HFF-Myc (cell line): ENCODE results near the gene GM2A.
A peak's percentile ranks its signal among the peaks of the same experiment; 100 is the strongest.

Source experiments
- DNase-seq: peaks from one replicate; pipeline ENCODE4 v3.0.0-alpha.2; 2011; ENCODE audit warnings: low read depth; ENCODE audit errors: extremely low read depth
- H3K4me3 ChIP-seq: replicated peaks from 2 replicates; pipeline ENCODE4 v1.5.1; 2011; ENCODE audit warnings: low read depth, mild to moderate bottlenecking, control low read depth, low read length
- TF ChIP-seq, protein P1 (sequence below): IDR thresholded peaks from 2 replicates; pipeline ENCODE4 v1.5.1; 2012; ENCODE audit warnings: mild to moderate bottlenecking, low read depth, low read length, control low read depth; ENCODE audit errors: missing control alignments

The GM2A gene

DNA sequence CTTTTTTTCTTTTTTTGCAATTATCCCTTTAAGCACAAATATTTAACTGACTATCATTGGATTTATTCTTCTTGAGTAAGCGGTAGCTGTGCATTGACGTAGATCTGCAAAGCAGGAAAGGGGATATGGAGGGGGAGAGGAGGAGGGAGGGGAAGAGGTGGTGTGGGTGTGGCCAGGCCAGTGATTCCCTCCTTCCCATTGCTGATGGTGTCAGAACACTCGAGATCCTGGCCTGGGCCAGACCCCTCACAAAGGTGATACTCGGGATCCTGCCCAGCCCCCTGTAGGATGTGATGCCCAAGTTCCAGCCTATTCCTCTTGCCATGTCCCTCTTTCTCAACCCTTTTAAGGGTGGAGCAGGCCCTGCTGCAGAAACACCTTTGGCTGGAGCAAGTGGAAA lies 40.6 kb downstream of the GM2A start:
- no peak for DNase-seq
- TF ChIP-seq, protein P1, sequence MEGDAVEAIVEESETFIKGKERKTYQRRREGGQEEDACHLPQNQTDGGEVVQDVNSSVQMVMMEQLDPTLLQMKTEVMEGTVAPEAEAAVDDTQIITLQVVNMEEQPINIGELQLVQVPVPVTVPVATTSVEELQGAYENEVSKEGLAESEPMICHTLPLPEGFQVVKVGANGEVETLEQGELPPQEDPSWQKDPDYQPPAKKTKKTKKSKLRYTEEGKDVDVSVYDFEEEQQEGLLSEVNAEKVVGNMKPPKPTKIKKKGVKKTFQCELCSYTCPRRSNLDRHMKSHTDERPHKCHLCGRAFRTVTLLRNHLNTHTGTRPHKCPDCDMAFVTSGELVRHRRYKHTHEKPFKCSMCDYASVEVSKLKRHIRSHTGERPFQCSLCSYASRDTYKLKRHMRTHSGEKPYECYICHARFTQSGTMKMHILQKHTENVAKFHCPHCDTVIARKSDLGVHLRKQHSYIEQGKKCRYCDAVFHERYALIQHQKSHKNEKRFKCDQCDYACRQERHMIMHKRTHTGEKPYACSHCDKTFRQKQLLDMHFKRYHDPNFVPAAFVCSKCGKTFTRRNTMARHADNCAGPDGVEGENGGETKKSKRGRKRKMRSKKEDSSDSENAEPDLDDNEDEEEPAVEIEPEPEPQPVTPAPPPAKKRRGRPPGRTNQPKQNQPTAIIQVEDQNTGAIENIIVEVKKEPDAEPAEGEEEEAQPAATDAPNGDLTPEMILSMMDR, result no peak
- H3K4me3 ChIP-seq, result no peak overlapping the region

DNA sequence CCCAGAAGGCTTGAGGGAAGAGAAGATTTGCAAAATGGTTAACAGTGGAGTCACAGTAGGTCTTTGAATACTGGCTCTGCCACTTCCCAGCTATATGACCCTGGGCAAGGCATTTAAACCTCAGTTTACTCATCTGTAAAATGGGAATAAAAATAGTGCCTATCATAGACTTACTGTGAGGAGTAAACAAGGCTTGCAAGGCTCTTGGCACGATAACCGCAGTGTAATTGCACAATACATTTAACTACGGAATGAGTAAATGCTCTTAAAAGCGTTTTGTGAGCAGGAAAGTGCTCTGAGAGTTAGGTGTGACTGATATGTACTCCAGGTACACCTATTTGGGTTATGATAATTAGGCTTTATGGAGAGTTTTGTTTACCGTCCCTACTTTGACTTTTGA lies 42.2 kb downstream of the GM2A start:
- TF ChIP-seq, protein P1, result no peak
- no peak for DNase-seq
- no peak overlapping the region for H3K4me3 ChIP-seq

DNA sequence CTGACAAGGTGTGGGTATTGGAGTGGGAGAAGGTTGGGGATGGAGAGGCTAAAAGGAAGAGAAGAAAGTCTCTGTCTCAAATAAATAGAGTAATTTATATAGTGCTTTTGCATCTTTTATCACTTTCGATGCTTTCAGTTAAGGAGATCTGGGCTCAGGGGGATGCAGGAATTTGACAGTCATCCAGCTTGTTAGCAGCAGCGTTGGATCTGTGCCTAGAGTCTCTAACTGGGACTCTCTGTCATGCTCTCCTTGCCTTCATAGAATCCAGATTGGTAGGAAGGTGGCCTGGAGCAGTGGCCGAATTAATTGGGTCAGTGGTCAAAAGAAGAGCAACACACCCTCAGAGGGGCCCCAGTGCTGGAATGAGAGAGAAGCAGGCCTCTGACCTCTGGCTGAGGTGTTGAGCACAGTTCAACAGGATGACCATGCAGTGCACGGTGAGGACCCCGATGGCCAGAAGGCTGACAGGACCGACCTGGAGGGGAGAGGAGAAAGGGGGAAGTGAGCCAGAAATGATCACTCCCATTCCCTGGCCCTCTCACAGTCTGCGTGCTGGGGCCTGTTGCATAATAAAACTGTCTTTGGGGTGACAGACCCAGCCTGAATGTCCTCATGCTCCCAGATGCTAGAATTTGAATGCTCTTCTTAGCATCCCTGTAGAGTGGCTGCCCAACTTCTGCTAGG lies 42.9 kb downstream of the GM2A start:
- H3K4me3 ChIP-seq, result no peak overlapping the region
- no peak for DNase-seq
- TF ChIP-seq, protein P1, result no peak

DNA sequence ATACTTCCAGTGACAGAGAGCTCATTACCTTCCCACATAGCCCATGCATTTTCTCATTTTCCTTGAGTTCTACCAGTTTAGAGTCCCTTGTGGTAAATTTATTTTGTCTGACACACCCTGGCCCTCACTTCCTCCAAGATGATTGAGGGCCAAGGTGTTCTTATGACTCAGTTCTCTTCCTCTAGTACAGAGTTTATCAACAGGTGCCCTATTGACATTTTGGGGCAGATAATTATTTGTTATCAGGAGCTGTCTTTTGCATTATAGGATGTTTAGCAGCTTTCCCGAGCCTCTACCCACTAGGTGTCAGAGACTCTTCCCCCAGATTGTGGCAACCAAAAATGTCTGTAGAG lies 43.5 kb downstream of the GM2A start:
- H3K4me3 ChIP-seq, result no peak overlapping the region
- DNase-seq, result no peak
- TF ChIP-seq, protein P1, result no peak

DNA sequence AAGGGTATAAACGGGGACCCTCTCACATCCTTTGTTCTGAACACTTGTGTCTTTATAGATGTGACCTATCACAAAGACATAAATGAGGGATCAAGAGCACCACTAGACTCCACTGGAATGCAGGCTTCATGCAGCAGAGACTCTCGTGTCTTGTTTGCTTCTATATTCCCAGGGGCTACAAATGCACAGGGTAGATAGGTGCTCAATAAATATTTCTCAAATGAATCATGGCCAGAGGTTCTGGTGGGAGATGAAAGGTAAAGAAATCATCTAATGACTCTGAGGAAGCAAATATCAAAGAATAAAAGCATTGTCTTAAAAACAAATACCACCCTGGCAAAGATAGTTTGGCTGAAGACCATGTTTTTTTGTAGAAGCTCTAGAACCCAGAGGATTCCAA lies 44.0 kb downstream of the GM2A start:
- TF ChIP-seq, protein P1, result no peak
- H3K4me3 ChIP-seq, result no peak overlapping the region
- DNase-seq, result no peak

DNA sequence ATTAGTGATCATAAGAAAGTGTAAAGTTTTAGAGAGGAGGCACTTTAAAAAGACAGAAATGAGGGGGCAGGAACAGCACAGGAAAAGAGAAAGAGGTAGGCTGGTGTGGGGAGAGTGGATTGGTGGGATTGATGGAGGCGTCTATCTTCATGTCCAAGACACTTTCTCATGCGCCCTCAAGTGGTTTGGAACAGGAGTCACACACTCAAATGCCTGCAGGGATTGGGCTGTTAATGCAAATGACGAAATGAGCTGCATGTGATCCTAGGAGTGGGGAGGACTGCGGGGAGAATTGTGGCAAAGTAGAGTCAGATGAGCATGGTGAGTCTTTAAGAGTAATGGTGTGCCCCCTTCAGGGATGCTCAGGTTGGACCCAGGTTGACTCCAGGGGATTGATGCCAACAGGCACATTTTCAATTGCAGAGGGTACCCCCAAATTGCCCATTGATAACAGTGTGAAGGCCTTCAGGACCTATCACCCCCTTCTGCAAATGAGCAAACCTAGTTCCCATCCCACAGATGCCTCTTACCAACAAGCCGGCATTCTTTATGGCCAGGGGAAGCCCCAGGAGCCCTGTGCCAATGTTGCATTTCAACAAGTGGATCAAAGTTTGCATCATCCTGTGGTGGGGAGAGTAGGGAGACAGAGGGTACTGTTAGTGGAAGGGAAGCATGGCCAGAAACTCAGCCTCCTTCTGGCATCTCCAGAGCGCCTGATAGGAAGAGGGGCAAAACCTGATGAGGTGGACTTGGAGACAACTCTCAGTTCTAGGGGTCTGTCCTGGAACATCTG lies 45.3 kb downstream of the GM2A start:
- no peak overlapping the region for H3K4me3 ChIP-seq
- no peak for DNase-seq
- TF ChIP-seq, protein P1, result peak; percentile 36
